ENCODE measurements around the gene CRTAP. TPM values are rescaled to one million over a fixed set of nuclear protein-coding genes. Genes with fewer than 3 reads are reported as not detected.
"Not testable (repeated sequence)": the region's sequence is repeated elsewhere in the genome, so short reads cannot be mapped to it uniquely, and the experiment has no call there.

The CRTAP gene
- total RNA-seq, 1 donor from 2014 or later: 327 TPM

GRCh38 chr3:33155301-33155700, 41.5 kb downstream of the CRTAP start:
- H3K36me3 ChIP-seq (ENCODE audit: control insufficient read depth, insufficient read depth, low read length): no peaks in the 10 kb centered on the region
- DNase-seq (ENCODE audit: low read depth): no peak
- no peaks in the 10 kb centered on the region for H3K27me3 ChIP-seq (ENCODE audit: control insufficient read depth, insufficient read depth, low read length)
- no peak for TF ChIP-seq CTCF (IDR thresholded peaks at IDR 0.05; ENCODE audit: insufficient read depth, low read length, poor library complexity, severe bottlenecking)
- H3K4me3 ChIP-seq (ENCODE audit: low read depth, low read length): no peak overlapping the region

- no peaks in the 10 kb centered on the region for H3K36me3 ChIP-seq (ENCODE audit: control insufficient read depth, insufficient read depth, low read length)
- H3K4me3 ChIP-seq (ENCODE audit: low read depth, low read length): no peak overlapping the region
- H3K27me3 ChIP-seq (ENCODE audit: control insufficient read depth, insufficient read depth, low read length): no peaks in the 10 kb centered on the region
- TF ChIP-seq CTCF (IDR thresholded peaks at IDR 0.05; ENCODE audit: insufficient read depth, low read length, poor library complexity, severe bottlenecking): no peak
- no peak for DNase-seq (ENCODE audit: low read depth)
Observed at GRCh38 chr3:33159234-33159633, 45.4 kb downstream of the CRTAP start.

GRCh38 chr3:33159981-33160380, 46.2 kb downstream of the CRTAP start:
- no peak for TF ChIP-seq CTCF (IDR thresholded peaks at IDR 0.05; ENCODE audit: insufficient read depth, low read length, poor library complexity, severe bottlenecking)
- no peaks in the 10 kb centered on the region for H3K27me3 ChIP-seq (ENCODE audit: control insufficient read depth, insufficient read depth, low read length)
- H3K4me3 ChIP-seq (ENCODE audit: low read depth, low read length): no peak overlapping the region
- no peaks in the 10 kb centered on the region for H3K36me3 ChIP-seq (ENCODE audit: control insufficient read depth, insufficient read depth, low read length)
- DNase-seq (ENCODE audit: low read depth): no peak

- H3K27me3 ChIP-seq (ENCODE audit: control insufficient read depth, insufficient read depth, low read length); H3K36me3 ChIP-seq (ENCODE audit: control insufficient read depth, insufficient read depth, low read length); H3K4me3 ChIP-seq (ENCODE audit: low read depth, low read length); DNase-seq (ENCODE audit: low read depth): not testable (repeated sequence)
Observed at GRCh38 chr3:33162621-33163020, 48.8 kb downstream of the CRTAP start.

GRCh38 chr3:33165372-33165771, 51.6 kb downstream of the CRTAP start:
- Histone ChIP-seq H3K4me3 (ENCODE audit: low read depth, low read length) (no peak overlapping the region), H3K27me3 (ENCODE audit: control insufficient read depth, insufficient read depth, low read length) (no peaks in the 10 kb centered on the region), H3K36me3 (ENCODE audit: control insufficient read depth, insufficient read depth, low read length) (no peaks in the 10 kb centered on the region)
- DNase-seq (ENCODE audit: low read depth): no peak
- TF ChIP-seq CTCF (IDR thresholded peaks at IDR 0.05; ENCODE audit: insufficient read depth, low read length, poor library complexity, severe bottlenecking): no peak

- H3K27me3 ChIP-seq (ENCODE audit: control insufficient read depth, insufficient read depth, low read length): no peaks in the 10 kb centered on the region
- no peak overlapping the region for H3K4me3 ChIP-seq (ENCODE audit: low read depth, low read length)
- no peak for TF ChIP-seq CTCF (IDR thresholded peaks at IDR 0.05; ENCODE audit: insufficient read depth, low read length, poor library complexity, severe bottlenecking)
- no peaks in the 10 kb centered on the region for H3K36me3 ChIP-seq (ENCODE audit: control insufficient read depth, insufficient read depth, low read length)
- DNase-seq (ENCODE audit: low read depth): no peak
Observed at GRCh38 chr3:33166095-33166494, 52.3 kb downstream of the CRTAP start.
